K562 (cell line): Measurements from ENCODE around the gene FOSL1. TPM values are rescaled to one million over a fixed set of nuclear protein-coding genes. Genes with fewer than 3 reads are reported as not detected.

Source experiments
- BRD4 ChIP-seq: fragments of 200-600 bp; sonication (generic); IDR thresholded peaks from 2 replicates; pipeline ENCODE4 v1.6.1; 2017; ENCODE audit warnings: inconsistent platforms
- CAMTA2 ChIP-seq: fragments of 250-450 bp; sonication (Bioruptor Pico); conservative IDR thresholded peaks from 2 replicates; pipeline ENCODE4 v1.5.1; 2022
- CHCHD3 ChIP-seq: fragments of 250-450 bp; sonication (Bioruptor Pico); IDR thresholded peaks from 2 replicates; pipeline ENCODE4 v2.1.2; 2022; ENCODE audit warnings: mild to moderate bottlenecking
- DACH1 ChIP-seq: fragments of 450-650 bp; IDR thresholded peaks from 2 replicates; pipeline ENCODE4 v1.6.1; 2018; ENCODE audit not compliant: partially characterized antibody
- FIP1L1 ChIP-seq: fragments of 200-400 bp; formaldehyde crosslinking; IDR thresholded peaks from 2 replicates; pipeline ENCODE4 v1.6.1; 2018; ENCODE audit warnings: mild to moderate bottlenecking, low read depth, low read length; ENCODE audit not compliant: poor library complexity, severe bottlenecking
- FOXA3 ChIP-seq, 2 experiments: fragments of 450-650 bp in 1 of 2; sonication (generic) in 1 of 2; formaldehyde crosslinking; IDR thresholded peaks in 1 of 2; conservative IDR thresholded peaks in 1 of 2; 2 replicates each; pipeline versions ENCODE4 v1.4.0 to v1.8.0; 2020 to 2022; ENCODE audit warnings: mild to moderate bottlenecking in 2 of 2, missing genetic modification reagents in 1 of 2
- HNRNPUL1 ChIP-seq: fragments of 200-400 bp; formaldehyde crosslinking; IDR thresholded peaks from 2 replicates; pipeline ENCODE4 v1.6.1; 2017; ENCODE audit warnings: low read length
- MBD2 ChIP-seq: sonication (generic); IDR thresholded peaks from 2 replicates; pipeline ENCODE4 v1.6.1; 2016; ENCODE audit warnings: low read depth, borderline replicate concordance
- MTA3 ChIP-seq: fragments of 450-650 bp; formaldehyde crosslinking; IDR thresholded peaks from 2 replicates; pipeline ENCODE4 v1.6.1; 2017; ENCODE audit warnings: mild to moderate bottlenecking, borderline replicate concordance
- NCOA6 ChIP-seq: fragments of 450-650 bp; IDR thresholded peaks from 2 replicates; pipeline ENCODE4 v1.6.1; 2017; ENCODE audit warnings: mild to moderate bottlenecking
- NFE2 ChIP-seq: IDR thresholded peaks from 2 replicates; pipeline ENCODE4 v1.6.1; 2014; ENCODE audit warnings: antibody characterized with exemption, low read depth
- RBFOX2 ChIP-seq: fragments of 200-400 bp; formaldehyde crosslinking; IDR thresholded peaks from 2 replicates; pipeline ENCODE4 v1.6.1; 2017; ENCODE audit warnings: low read depth, mild to moderate bottlenecking, low read length, moderate library complexity
- RBM15 ChIP-seq: fragments of 200-400 bp; formaldehyde crosslinking; IDR thresholded peaks from 2 replicates; pipeline ENCODE4 v1.6.1; 2018; ENCODE audit warnings: mild to moderate bottlenecking, low read length, moderate library complexity; ENCODE audit not compliant: insufficient read depth
- SETDB1 ChIP-seq: IDR thresholded peaks from one replicate; pipeline ENCODE4 v1.6.1; 2012; ENCODE audit warnings: low read length, control low read depth, inconsistent platforms
- SMARCA5 ChIP-seq: fragments of 450-650 bp; IDR thresholded peaks from 2 replicates; pipeline ENCODE4 v1.6.1; 2016
- SNRNP70 ChIP-seq: fragments of 200-400 bp; formaldehyde crosslinking; optimal IDR thresholded peaks from 2 replicates; pipeline ENCODE3; 2017; ENCODE audit warnings: low read depth, low read length
- THRAP3 ChIP-seq: fragments of 450-650 bp; IDR thresholded peaks from 2 replicates; pipeline ENCODE4 v1.6.1; 2016; ENCODE audit warnings: mild to moderate bottlenecking, inconsistent platforms, borderline replicate concordance
- TOE1 ChIP-seq, 2 experiments: fragments of 450-650 bp in 1 of 2; sonication (generic) in 1 of 2; formaldehyde crosslinking in 1 of 2; IDR thresholded peaks; 2 replicates each; pipeline versions ENCODE4 v1.7.1 to v1.8.0; 2016 to 2022; ENCODE audit warnings: borderline replicate concordance in 2 of 2, mild to moderate bottlenecking in 2 of 2, antibody characterized with exemption in 1 of 2, inconsistent platforms in 1 of 2, low read depth in 1 of 2, missing genetic modification reagents in 1 of 2, moderate library complexity in 1 of 2
- USF1 ChIP-seq: sonication (generic); formaldehyde crosslinking; IDR thresholded peaks from 2 replicates; pipeline ENCODE4 v1.9.0; 2022; ENCODE audit warnings: mild to moderate bottlenecking, missing genetic modification reagents
- ZNF124 ChIP-seq: sonication (generic); formaldehyde crosslinking; IDR thresholded peaks from 2 replicates; pipeline ENCODE4 v1.8.1; 2022; ENCODE audit warnings: missing genetic modification reagents
- ZNF217 ChIP-seq: sonication (generic); formaldehyde crosslinking; IDR thresholded peaks from 2 replicates; pipeline ENCODE4 v1.8.0; 2022; ENCODE audit warnings: mild to moderate bottlenecking, missing genetic modification reagents
- ZNF232 ChIP-seq: sonication (generic); formaldehyde crosslinking; IDR thresholded peaks from 2 replicates; pipeline ENCODE4 v1.8.0; 2022; ENCODE audit warnings: mild to moderate bottlenecking, missing genetic modification reagents
- ZNF253 ChIP-seq: fragments of 250-450 bp; sonication (Bioruptor Pico); conservative IDR thresholded peaks from 2 replicates; pipeline ENCODE4 v1.6.1; 2021; ENCODE audit warnings: mild to moderate bottlenecking
- ZNF696 ChIP-seq: fragments of 250-450 bp; sonication (Bioruptor Pico); conservative IDR thresholded peaks from 2 replicates; pipeline ENCODE4 v1.4.0; 2020; ENCODE audit warnings: mild to moderate bottlenecking, moderate library complexity
- ZNF740 ChIP-seq, 3 experiments: fragments of 200-800 bp in 1 of 3; sonication (Bioruptor generic) in 1 of 3; sonication (generic) in 1 of 3; formaldehyde crosslinking in 1 of 3; IDR thresholded peaks; 2 replicates each; pipeline versions ENCODE4 v1.6.1 to v1.8.0; 2016 to 2022; ENCODE audit warnings: mild to moderate bottlenecking in 2 of 3, missing compliant biosample characterization in 2 of 3, missing genetic modification characterization in 2 of 3, missing genetic modification reagents in 1 of 3
- ZZZ3 ChIP-seq: fragments of 450-650 bp; IDR thresholded peaks from 2 replicates; pipeline ENCODE4 v1.6.1; 2016; ENCODE audit warnings: antibody characterized with exemption, mild to moderate bottlenecking, moderate library complexity
- polyA plus RNA-seq, 8 experiments: library from polyadenylated mRNA; depleted of rRNA in 4 of 8; stranded (reverse) in 5 of 8; unstranded in 3 of 8; fragments of >200 nt; fragmentation: Nextera tagmentation in 2 of 8; fragmentation: Illumina TruSeq in 1 of 8; extraction: Ambion mirVana in 2 of 8; extraction: Trizol in 1 of 8; gene quantifications; 2 replicates each; pipeline versions ENCODE4 v1.2.1 to v1.2.3, GENCODE V29; 2011 to 2014; ENCODE audit warnings: inconsistent platforms in 1 of 8, missing spikeins in 1 of 8
- total RNA-seq, 7 experiments: library from RNA; depleted of rRNA in 6 of 7; stranded (reverse); fragments of >200 nt in 6 of 7; fragmentation: Illumina TruSeq in 2 of 7; extraction: Trizol in 2 of 7; gene quantifications; 2 replicates each; pipeline versions ENCODE4 v1.2.1 to v1.2.3, GENCODE V29; 2011 to 2021; ENCODE audit warnings: low replicate concordance in 1 of 7
- TF ChIP-seq, protein P1 (sequence below): fragments of 250-450 bp; sonication (Bioruptor Pico); IDR thresholded peaks from 2 replicates; pipeline ENCODE4 v1.8.0; 2022; ENCODE audit warnings: inconsistent platforms, mild to moderate bottlenecking, moderate library complexity, borderline replicate concordance

Gene FOSL1
- total and polyA plus RNA-seq, 9 of the 15 experiments (the other 6 are each of a cell fraction or from before 2014, with no cell fraction given), result 3.5 to 39.6 (median 10.0) TPM

GRCh38 chr11:65911682-65912568, 11.7 kb upstream of the FOSL1 start (continued):
- TF ChIP-seq ZNF253 (CRISPR knock-in tag) (no peak), SETDB1 (no peak), FOXA3 (CRISPR knock-in tag; conservative IDR thresholded peaks at IDR 0.05 in 1 of 2, IDR thresholded peaks at IDR 0.05 in 1 of 2) (0 out of 4 replicates have a peak, but pooled peaks of 1 of the 2 experiments have one; percentile 38), SMARCA5 (no peak), RBM15 (no peak), RBFOX2 (peak; percentile 61), ZNF124 (CRISPR knock-in tag) (no peak), FIP1L1 (no peak), USF1 (CRISPR knock-in tag) (no peak), NCOA6 (no peak), DACH1 (no peak), HNRNPUL1 (no peak), TOE1 (IDR thresholded peaks at IDR 0.05; ENCODE audit: borderline replicate concordance) (no peak; the same call in 1 of the 2 replicates), TOE1 (CRISPR knock-in tag; IDR thresholded peaks at IDR 0.05; ENCODE audit: borderline replicate concordance, low read depth) (no peak), ZZZ3 (no peak), SNRNP70 (no peak), MTA3 (0 out of 2 replicates have a peak, but pooled peaks have one; percentile 21), NFE2 (no peak), MBD2 (no peak), CAMTA2 (no peak), CHCHD3 (no peak), ZNF696 (CRISPR knock-in tag) (no peak), ZNF232 (CRISPR knock-in tag) (no peak), THRAP3 (no peak), BRD4 (no peak), ZNF740 (CRISPR knock-in tag; IDR thresholded peaks at IDR 0.05) (0 out of 2 replicates have a peak, but pooled peaks have one; percentile 39), ZNF740 (tag; IDR thresholded peaks at IDR 0.05) (no peak), ZNF217 (CRISPR knock-in tag) (no peak)
- TF ChIP-seq, protein P1, sequence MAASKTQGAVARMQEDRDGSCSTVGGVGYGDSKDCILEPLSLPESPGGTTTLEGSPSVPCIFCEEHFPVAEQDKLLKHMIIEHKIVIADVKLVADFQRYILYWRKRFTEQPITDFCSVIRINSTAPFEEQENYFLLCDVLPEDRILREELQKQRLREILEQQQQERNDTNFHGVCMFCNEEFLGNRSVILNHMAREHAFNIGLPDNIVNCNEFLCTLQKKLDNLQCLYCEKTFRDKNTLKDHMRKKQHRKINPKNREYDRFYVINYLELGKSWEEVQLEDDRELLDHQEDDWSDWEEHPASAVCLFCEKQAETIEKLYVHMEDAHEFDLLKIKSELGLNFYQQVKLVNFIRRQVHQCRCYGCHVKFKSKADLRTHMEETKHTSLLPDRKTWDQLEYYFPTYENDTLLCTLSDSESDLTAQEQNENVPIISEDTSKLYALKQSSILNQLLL (CRISPR knock-in tag), result no peak
